ENCODE data around the gene LRRC7. TPM values are rescaled to one million over a fixed set of nuclear protein-coding genes. Genes with fewer than 3 reads are reported as not detected.

Gene LRRC7
- total RNA-seq, 4 donors from 2014 or later = 0.40 to 1.7 (median 0.63) TPM

DNA sequence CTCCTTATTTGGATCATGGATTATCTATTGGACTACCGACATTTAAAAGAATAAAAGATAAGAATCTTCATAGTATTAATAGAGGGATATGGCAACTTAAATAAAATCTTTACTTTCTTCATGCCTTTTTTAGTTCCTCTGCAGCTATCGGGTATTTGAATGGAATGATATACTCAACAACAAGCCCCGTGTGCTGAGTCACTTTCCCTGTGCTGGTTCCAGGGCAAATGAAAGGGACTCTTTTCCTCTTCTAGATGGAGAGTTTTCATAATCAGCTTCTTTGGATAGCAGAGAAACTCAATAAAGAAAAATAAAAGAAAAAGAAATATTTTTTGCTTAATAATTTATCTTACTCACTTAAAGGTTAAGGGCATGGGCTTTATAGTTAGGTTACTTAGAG, 423.9 kb downstream of the LRRC7 start:
- no peaks in the 10 kb centered on the region for H3K36me3 ChIP-seq
- DNase-seq = no peak
- H3K27me3 ChIP-seq = no peaks in the 10 kb centered on the region
- H3K4me1 ChIP-seq = no peaks in the 10 kb centered on the region
- no peaks in the 10 kb centered on the region for H3K9me3 ChIP-seq
- no peak for TF ChIP-seq POLR2A (IDR thresholded peaks at IDR 0.05)
- TF ChIP-seq, protein P1, sequence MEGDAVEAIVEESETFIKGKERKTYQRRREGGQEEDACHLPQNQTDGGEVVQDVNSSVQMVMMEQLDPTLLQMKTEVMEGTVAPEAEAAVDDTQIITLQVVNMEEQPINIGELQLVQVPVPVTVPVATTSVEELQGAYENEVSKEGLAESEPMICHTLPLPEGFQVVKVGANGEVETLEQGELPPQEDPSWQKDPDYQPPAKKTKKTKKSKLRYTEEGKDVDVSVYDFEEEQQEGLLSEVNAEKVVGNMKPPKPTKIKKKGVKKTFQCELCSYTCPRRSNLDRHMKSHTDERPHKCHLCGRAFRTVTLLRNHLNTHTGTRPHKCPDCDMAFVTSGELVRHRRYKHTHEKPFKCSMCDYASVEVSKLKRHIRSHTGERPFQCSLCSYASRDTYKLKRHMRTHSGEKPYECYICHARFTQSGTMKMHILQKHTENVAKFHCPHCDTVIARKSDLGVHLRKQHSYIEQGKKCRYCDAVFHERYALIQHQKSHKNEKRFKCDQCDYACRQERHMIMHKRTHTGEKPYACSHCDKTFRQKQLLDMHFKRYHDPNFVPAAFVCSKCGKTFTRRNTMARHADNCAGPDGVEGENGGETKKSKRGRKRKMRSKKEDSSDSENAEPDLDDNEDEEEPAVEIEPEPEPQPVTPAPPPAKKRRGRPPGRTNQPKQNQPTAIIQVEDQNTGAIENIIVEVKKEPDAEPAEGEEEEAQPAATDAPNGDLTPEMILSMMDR (IDR thresholded peaks at IDR 0.05) = no peak
- H3K27ac ChIP-seq = no peak overlapping the region
- H3K4me3 ChIP-seq = no peak overlapping the region

GRCh38 chr1:69992594-69992993, 424.9 kb downstream of the LRRC7 start:
- no peaks in the 10 kb centered on the region for H3K27me3 ChIP-seq
- H3K4me1 ChIP-seq = no peaks in the 10 kb centered on the region
- no peak overlapping the region for H3K27ac ChIP-seq
- H3K36me3 ChIP-seq = no peaks in the 10 kb centered on the region
- no peak for DNase-seq
- TF ChIP-seq POLR2A (IDR thresholded peaks at IDR 0.05) = no peak
- TF ChIP-seq, protein P1 (IDR thresholded peaks at IDR 0.05) = no peak
- no peak overlapping the region for H3K4me3 ChIP-seq
- no peaks in the 10 kb centered on the region for H3K9me3 ChIP-seq

- Histone ChIP-seq H3K27me3 (no peaks in the 10 kb centered on the region), H3K4me1 (no peaks in the 10 kb centered on the region), H3K4me3 (no peak overlapping the region), H3K36me3 (no peaks in the 10 kb centered on the region), H3K27ac (no peak overlapping the region), H3K9me3 (no peaks in the 10 kb centered on the region)
- no peak for DNase-seq
- TF ChIP-seq, protein P1 (IDR thresholded peaks at IDR 0.05) = no peak
- TF ChIP-seq POLR2A (IDR thresholded peaks at IDR 0.05) = no peak
Observed at GRCh38 chr1:69993810-69994209, 426.1 kb downstream of the LRRC7 start.

DNA sequence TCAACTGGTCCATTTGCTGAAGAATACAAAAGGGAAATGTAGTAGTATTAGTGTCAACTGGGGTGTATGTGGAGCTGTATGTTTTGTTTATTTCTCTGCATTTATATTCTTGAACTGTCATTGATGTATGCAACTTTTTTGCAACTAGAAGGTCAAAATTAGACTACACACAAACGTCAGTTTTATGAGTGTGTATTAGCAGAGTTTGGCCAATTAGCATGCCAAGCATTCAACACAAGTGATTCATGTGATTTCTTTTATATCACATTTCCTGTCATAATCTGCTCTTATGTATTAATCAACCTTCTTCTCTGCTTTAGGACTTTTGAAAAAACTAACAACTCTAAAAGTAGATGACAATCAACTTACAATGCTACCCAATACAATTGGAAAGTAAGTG, 426.5 kb downstream of the LRRC7 start:
- TF ChIP-seq, protein P1 (IDR thresholded peaks at IDR 0.05) = no peak
- TF ChIP-seq POLR2A (IDR thresholded peaks at IDR 0.05) = no peak

DNA sequence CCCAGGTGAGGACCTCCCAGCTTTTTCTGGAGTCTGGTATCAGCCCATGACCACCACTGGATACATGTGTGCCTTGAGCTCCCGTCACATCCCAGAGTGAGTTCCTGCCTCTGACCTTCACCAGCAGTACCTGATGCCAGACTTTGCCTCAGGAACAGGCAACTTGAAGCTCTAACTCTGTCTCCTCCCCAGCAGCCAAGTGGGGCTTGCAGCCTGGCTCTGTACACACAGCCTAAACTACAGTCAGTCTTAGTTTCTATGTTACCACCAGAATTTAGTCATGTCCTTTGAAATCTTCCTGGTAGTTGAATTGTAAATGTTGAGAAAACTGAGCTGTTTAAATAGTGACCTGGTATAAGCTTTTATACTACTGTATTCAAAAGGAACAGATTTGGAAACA, 431.1 kb downstream of the LRRC7 start:
- Histone ChIP-seq H3K4me3 (no peak overlapping the region), H3K36me3 (no peaks in the 10 kb centered on the region), H3K27me3 (no peaks in the 10 kb centered on the region), H3K4me1 (no peaks in the 10 kb centered on the region), H3K9me3 (no peaks in the 10 kb centered on the region), H3K27ac (no peak overlapping the region)
- DNase-seq = no peak
- no peak for TF ChIP-seq POLR2A (IDR thresholded peaks at IDR 0.05)
- TF ChIP-seq, protein P1 (IDR thresholded peaks at IDR 0.05) = no peak

More for the DNA sequence above, 426.5 kb downstream of the LRRC7 start:
- no peaks in the 10 kb centered on the region for H3K9me3 ChIP-seq
- H3K27ac ChIP-seq = no peak overlapping the region
- H3K4me3 ChIP-seq = no peak overlapping the region
- H3K4me1 ChIP-seq = no peaks in the 10 kb centered on the region
- H3K36me3 ChIP-seq = no peaks in the 10 kb centered on the region
- no peak for DNase-seq
- no peaks in the 10 kb centered on the region for H3K27me3 ChIP-seq
